Dedifferentiated amniotic fluid mesenchymal stem cell (primary cell): Measurements from ENCODE around the gene UBE2Q1.
"Not testable (repeated sequence)": the region's sequence is repeated elsewhere in the genome, so short reads cannot be mapped to it uniquely, and the experiment has no call there.

Experiments
- DNase-seq: peaks from one replicate; pipeline ENCODE4 v3.0.0-alpha.2; 2016; ENCODE audit errors: extremely low spot score

The UBE2Q1 gene

DNA sequence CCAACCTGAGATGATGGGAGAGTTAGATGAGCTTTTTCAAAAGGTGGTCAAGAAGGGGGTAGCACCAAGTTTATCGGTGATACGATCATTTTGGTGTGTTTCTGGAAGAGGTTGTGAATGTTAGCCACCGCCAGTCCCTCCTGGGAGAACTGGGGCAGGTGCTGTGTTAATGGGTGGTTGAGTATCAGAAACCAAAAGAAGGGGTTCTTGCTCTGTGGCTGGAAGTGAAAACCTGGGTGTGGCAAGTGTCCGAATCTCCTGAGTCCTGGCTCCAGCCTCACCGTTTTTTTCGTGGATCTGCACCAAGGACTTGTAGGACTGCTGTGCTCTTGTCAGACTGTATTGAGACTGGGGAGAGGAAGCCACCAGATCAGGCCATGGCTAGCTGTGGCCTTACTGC is 7.8 kb downstream of the UBE2Q1 start:
- DNase-seq: no peak

DNA sequence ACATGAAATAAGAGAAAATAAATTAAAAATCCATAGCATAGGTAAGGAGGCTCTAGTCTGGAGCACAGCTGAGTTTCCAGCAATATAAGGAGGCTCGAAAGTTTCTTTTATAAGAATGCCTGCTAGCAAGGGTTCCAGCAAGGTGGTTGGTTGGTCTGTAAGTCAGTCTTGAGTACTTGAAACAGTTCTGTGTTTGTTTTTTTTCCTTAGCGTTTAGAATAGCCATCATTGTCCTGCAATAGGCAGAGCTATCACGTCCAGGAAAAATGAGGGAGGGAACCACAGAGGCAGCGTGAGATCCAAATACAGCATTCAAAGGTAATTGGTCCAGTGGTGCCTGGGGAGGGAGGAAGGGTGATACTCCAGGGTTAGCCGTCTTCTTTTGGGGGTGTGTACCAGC is 8.4 kb downstream of the UBE2Q1 start:
- no peak for DNase-seq

DNA sequence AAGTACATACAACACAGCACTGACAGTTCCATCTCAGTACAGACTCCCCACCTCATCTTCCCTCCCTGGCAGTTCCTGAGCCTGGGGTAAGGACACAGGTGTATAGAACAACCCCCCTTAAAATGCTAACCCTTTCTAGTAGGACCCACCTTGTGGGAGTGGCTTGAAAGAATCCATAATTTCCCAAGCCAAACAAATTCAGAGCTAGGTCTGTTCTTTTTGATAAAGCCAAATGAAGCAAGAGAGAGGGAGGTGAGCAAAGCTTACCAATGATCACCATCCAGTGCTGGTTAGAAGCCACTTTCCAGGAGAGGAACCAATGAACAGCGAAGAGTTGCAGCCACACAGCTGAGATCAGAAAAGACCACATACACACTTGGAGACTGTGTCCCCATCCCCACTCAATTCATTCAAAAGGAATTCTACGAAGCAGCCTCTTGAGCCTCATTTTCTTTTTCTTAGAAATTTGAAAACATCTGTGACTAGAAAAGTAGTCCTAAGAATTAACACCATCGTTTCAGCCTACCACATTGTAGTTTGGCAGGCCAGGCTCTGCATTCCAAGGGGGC is 9.2 kb downstream of the UBE2Q1 start:
- DNase-seq: no peak

DNA sequence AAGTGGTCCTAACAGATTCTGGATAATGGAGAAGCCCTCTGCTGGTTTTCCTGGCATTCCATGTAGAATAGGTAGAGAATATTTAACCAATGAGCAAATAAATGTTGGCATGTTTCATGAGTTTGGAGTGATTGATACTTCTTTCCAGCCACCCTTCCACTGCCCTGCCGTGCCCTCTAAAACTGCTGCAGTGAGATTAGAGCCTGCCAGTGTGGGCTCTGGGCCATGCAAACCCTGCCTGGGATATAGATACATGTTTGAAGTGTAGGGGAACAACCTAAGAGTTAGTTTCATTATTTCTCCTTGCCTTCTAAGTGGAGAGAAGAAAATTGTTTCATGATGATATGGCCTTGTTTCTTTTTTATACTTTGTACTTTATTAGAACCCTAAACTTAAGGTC is 10.4 kb downstream of the UBE2Q1 start:
- DNase-seq: no peak

DNA sequence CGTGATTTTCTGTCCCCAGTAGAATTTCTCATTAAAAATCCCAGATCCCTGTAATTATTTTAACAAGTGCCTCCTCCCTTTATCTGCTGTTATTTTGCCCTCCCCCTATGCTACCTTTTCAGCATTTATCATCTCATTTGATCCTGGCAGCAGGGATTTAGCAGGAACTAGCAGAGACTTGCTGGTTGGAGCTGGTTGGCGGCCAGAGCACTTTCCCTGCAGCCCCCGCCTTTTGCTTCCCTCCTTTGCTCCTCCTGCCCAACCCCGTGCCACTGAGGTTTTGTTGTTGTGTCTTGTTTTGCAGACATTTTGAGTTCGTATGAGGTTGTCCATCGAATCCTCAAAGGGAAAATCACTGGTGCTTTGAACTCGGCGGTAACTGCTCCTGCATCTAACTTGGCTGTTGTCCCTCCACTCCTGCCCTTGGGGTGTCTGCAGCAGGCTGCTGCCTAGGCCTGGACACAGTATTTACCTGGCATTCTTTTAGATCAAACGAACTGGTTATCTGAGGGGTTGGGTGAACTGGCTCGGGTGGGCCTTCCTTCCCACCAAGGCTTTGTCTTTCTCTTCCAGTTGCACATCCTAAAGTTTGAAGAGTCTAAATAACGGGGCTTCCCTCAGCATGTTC is 11.2 kb downstream of the UBE2Q1 start:
- no peak for DNase-seq

DNA sequence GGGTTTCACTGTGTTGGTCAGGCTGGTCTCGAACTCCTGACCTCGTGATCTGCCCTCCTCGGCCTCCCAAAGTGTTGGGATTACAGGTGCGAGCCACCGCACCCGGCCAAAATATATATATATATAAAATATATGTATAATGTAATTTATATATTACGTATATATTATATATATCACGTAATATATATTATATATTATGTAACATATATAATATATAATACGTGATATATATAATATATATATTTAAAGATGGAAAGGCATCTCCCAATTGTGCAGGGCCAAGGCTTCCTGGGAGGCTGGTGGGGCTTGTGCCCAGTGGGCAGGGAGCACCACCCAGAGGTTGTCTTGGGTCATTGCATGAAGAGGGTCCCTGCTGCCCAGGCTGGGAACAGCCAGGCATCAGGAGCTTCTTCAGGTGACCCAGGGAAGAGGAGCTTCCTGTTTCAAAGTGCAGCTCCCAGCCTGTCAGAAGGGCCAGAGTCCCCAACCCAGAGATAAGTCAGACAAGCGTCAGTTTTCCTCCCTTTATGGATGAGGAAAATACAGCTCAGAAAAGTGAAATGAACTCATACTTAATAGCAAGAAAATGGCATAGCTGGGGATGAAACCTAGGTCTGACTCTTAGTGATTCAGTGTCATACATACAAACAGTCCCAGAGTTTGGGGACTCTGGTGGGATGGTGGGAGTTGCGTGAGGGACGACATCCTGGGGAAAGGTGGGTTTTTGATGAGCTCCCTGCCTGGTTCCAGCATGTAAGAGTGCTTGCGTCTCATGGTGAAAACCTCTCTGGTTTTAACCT is 12.0 kb downstream of the UBE2Q1 start:
- DNase-seq: no peak

DNA sequence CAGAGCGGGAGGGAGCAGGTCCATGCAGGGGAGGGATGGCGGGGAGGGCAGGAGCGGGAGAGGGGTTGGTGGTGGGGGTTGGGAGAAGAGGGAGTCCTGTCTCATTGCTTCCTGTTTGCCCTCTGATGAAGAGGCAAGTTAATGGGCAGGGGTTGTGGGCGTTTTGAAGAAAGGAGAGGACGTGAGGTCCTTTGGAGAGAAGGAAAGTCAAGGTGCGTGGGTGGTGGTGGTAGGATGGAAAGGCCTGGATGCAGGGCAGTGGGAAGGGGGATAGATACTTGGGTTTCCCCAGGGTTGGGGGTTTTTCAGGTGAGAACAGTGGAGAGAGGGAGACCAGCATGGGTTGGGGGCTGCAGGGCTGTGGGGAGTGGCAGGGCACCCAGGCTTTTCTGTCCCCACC is 17.2 kb downstream of the UBE2Q1 start:
- no peak for DNase-seq

DNA sequence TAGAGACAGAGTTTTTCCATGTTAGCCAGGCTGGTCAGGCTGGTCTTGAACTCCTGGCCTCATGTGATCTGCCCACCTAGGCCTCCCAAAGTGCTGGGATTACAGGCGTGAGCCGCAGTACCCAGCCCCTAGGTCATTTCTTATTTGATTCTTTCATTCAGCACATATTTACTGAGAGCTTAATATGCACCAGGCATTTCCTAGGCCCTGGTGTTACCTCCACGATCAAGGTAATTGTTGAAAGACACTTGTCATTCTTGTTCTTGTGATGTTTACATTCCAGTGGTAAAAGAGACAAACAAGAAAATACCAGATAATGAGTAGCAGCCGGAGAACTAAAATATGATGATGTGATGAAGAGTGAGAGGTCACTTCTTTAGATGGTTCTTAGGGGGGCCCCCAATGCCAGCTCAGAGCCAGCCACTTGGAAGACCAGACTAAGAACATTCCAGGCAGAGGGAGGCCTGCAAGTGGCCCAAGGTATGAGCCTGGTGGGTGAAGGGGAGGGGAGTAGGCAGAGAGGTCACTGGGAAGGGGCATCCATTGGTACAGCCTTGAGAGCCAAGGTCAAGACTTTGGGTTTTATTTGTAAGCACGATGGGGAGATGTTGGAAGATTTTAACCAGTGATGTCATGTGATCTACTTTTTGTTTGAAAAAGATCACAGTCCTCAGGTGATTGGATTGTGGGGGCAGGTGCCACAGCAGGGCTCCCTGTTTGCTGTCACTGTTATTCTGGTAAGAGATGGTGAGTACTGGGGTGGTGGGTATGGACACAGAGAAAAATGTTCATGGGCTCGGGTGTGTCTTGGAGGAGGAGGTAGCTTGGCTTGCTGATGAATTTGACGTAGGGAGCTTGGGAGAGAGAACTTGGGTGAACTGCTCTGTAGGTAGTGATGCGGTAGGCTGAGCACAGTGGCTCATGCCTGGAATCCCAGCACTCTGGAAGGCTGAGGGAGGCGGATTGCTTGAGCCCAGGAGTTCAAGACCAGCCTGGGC is 18.7 kb downstream of the UBE2Q1 start:
- no peak for DNase-seq

DNA sequence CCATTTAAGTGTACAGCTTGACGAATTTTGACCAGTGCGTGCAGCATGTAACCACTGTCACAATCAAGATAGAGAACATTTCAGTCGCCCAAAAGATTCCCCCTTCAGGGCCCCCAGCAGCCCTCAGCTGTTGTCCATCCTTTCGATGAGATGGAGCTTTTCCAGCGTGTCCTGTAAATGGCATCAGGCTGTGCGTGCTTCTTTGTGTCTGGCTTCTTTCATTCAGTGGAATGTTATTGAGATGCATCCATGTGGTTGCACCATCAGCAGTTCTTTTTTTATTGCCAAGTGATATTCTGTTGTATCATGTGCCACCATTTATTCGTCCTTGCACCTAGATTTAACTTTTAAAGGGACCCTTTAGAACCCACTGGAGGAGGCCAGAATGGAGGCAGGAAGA is 21.9 kb downstream of the UBE2Q1 start:
- DNase-seq: no peak

DNA sequence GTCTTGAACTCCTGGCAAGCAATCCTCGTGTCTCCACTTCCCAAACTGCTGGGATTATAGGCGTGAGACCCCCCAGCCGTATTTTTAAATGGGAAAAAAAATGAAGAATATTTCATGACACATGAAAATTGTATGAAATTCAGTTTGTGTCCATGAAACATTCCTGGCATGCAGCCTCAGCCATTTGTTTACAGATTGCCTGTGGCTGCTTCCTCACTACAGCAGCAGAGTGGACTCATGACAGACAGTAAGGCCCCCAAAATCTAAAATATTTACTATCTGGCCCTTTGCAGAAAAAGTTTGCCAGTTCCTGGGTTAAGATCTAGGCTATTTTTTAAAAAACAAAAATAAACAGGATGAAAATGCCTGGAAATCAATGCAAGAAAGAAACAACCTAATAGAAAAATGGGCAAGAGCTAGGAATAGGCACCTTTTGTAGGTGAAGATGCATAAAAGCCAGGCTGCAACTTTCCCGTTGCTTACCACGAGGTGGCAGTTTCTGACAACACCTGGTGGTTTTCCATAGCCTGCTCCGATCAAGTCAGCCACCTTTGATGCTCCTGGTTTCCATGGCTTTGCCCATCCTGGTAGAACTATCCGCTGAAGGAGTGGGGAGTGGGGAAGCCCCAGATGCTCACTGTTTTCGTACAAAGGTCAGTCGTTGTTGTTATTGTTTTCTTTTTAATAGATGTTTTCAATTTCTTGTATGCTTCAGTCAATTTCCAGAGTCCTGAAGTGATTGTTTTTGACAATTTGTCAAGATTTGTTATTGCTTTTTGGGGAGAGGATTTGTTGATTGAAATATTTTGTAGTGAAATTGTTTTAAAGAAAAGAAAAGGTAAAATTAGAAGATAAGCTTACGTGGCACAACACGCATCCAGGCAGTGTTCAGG is 24.3 kb downstream of the UBE2Q1 start:
- DNase-seq: no peak

DNA sequence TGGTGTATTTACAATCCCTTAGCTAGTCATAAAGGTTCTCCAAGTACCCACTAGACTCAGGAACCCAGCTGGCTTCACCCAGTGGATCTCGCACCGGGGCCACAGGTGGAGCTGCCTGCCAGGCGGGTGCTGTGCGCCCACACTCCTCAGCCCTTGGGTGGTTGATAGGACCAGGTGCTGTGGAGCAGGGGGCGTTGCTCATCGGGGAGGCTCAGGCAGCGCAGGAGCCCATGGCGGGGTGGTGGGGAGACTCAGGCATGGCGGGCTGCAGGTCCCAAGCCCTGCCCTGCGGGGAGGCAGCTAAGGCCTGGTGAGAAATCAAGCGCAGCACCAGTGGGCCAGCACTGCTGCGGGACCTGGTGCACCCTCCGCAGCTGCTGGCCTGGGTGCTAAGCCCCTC is 26.5 kb downstream of the UBE2Q1 start:
- DNase-seq: not testable (repeated sequence)

DNA sequence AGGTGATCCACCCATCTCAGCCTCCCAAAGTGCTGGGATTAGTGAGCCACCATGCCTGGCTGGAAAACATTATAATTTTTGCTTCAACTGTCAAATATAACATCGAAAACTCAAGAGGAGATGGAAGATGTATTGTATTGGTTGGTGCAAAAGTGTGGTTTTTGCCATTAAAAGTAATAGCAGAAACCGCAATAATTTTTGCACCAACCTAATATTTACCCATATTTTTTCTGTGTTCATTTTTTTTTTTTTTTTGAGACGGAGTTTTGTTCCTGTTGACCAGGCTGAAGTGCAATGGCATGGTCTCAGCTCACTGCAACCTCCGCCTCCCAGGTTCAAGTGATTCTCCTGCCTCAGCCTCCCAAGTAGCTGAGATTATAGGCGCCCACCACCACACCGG is 29.2 kb downstream of the UBE2Q1 start:
- no peak for DNase-seq

DNA sequence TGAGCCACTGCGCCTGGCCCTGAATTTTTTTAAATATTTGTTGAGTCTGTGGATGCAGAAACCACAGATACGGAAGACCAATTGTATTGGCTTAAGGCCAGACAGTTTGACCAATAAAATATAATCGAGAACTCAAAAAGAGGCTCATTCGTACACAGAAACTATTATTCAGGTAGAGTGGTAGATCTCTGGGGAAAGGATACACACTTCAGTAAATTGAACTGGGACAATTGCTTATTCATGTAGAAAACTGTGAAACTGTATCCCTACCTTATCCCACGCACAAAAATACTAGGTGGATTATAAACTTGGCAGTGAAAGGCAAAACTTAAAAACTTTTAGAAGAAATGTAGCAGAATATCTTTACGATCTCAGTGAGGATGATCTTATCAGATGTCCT is 31.3 kb downstream of the UBE2Q1 start:
- no peak for DNase-seq

DNA sequence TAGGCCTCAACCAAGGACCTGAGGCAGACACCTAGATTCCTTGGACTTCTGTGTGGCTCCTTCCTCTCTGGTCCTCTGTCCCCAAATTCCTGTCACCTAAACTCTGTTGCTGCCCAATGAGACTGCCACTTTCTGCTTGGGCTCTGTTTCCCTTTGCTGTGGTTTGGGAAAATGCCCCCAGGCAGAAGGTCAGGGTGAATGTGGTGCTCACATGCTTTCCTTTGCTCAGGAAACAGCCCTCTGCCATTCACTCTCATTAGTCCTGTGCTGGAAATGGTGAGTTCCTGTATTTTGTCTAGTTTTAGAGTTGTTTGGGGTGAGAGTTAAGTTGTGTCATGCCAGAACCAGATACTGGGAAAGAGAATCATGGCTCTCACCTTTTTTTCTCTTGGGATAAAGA is 33.6 kb downstream of the UBE2Q1 start:
- DNase-seq: no peak

DNA sequence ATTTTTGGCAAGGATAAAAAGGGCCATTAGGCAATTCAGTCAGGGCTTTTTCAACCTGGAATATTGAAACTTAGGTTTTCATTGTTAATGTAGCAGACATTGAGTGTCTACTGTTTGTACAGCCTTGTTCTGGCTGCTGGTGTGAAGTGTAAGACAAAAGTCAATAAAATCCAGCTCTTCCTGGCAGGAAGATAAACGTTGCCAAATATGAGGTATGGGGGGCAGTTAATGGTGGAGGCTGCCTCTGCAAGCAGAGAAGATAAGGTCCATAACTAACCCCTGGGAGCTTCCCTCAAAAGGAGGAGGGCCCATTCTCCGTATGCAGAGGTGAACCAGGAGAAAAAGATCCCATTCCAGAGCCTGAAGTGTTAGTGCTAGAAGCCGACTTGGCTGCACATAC is 36.8 kb downstream of the UBE2Q1 start:
- no peak for DNase-seq

DNA sequence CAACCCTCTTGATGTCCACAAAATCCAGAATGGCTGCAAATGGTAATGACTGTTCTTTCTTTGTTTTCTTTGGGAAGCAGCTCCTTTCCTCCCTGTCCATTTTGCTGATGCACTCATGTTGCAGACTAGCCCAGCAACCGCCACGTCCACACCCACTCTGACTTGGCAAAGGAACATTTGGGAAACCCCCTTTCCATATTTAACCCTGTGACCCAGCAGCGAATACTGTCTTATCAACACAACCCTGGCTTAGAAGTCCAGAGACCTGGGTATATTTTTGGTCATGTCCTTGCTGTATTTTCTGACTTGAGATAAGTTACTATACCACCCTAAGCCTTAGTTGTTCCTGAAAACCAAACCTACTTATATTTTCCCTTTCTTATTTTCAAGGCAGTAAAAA is 38.1 kb downstream of the UBE2Q1 start:
- DNase-seq: no peak

DNA sequence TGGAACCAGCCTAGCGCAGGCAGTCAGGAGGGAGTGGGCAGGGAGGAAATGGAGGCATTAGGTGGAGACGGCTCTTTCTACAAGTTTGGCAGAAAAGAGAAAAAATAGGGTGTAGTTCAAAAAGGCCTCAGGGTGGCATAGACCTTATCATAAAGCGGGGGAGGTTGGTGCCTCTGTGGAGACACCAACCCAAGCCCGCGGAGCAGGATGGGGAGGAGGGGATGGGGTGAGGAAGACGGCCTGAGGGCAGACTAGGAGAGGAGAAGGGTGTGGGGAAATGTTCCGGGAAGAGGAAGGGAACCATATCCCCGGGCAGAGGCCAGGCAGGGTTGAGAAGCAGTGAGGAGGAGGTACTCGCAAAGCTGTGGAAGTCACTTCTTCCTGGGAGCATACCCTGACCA is 38.9 kb downstream of the UBE2Q1 start:
- no peak for DNase-seq

DNA sequence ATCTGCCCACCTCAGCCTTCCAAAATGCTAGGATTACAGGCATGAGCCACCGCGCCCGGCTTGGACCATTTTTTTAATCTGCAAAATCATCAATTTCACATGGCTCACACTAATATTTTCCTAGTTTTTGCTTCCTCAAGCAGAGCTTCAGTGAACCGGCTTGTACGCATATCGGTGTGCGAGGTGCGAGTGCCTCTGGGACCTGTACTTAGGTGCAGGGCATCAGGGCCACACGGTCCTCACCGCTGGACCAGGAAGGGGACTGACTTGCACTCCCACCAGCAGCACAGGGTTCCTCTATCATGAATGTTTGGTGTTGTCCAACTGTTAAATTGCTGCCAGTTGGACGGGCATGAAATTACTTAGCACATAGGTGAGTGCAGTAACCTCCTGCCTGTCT is 40.8 kb downstream of the UBE2Q1 start:
- DNase-seq: no peak

DNA sequence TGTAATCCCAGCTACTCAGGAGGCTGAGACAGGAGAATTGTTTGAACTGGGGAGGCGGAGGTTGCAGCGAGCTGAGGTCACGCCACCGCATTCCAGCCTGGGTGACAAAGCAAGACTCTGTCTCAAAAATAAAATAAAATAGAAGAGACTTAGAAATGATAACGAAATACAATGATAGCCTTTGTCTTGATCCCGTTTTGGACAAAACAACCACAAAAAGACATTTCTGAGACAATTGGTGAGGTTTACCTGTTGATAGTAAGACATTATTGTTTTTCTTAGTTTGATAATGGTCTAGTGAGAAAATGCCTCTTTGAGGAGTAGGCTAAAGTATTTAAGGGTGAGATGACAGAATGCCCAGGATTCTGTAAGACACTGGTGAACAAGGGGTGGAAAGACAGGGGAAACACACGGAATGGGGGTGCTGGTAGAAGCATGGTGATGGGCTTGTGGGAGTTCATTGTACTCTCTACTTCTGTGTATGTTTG is 44.4 kb downstream of the UBE2Q1 start:
- no peak for DNase-seq

DNA sequence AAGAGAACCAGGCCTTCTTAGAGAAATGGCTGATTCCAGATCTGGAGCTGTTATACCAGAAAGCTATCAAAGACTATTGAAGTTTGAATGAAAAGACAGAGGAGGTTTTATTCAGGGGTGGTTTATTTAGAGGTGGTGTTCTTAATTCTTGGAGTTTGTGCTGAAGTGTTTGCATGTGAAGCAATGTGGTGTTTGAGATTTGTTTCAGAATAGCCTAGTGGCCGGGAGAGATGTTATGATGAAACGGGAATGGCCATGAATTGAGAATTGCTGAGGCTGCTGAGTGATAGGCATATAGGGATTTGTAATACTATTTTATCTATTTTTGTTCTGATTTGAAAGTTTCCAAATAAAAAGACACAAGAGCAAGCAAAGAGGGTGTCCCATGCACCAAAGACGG is 45.7 kb downstream of the UBE2Q1 start:
- no peak for DNase-seq

DNA sequence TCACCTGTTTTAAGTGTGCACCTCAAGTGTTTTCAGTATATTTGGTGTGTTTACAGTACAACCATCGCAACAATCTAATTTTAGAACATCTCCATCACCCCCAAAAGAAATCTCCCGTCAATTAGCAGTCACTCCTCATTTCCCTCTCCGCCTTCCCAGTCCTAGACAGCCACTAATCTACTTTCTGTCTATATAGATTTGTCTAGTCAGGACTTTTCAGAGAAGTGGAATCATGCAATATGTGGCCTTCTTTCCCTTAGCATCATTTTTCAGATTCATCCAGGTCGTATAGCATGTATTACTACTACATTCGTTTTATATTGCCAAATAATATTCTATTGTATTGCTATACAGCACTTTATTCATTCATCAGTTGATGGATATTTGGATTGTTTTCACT is 54.6 kb downstream of the UBE2Q1 start:
- no peak for DNase-seq
